ENCODE measurements around the gene ACIN1.
"Not testable (repeated sequence)": the region's sequence is repeated elsewhere in the genome, so short reads cannot be mapped to it uniquely, and the experiment has no call there.

Gene ACIN1

DNA sequence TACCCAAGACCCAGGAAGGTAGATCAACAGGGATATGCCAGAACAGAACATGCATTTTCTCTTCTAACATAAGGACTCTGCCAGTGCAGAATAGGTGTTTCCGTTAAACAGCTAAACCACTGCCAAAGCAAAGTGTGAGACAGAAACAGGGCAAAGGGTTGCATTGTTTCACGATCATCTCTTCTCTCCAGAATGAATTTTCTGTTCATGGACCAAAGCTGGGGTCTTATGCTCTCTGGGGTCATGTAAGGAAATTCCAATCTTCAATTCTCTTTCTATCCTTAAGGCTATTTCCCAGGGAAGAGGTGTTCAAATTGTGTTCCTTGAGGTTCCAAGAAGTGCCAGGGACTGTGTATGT lies 71.2 kb downstream of the ACIN1 start:
- Histone ChIP-seq H3K36me3 (ENCODE audit: insufficient read depth, low read depth, low read length) (peaks cover 55% of the 10 kb centered on the region), H3K27me3 (ENCODE audit: insufficient read depth, low read length) (no peaks in the 10 kb centered on the region), H3K9me3 (ENCODE audit: insufficient read depth, low read depth, low read length) (no peaks in the 10 kb centered on the region), H3K4me3 (ENCODE audit: low read length) (no peak overlapping the region), H3K9ac (ENCODE audit: low read depth, low read length) (no peak overlapping the region), H3K27ac (ENCODE audit: low read length) (no peak overlapping the region), H3K4me1 (ENCODE audit: insufficient read depth, low read length) (0 out of 2 replicates have a peak, but pooled peaks cover 5% of the 10 kb centered on the region)

DNA sequence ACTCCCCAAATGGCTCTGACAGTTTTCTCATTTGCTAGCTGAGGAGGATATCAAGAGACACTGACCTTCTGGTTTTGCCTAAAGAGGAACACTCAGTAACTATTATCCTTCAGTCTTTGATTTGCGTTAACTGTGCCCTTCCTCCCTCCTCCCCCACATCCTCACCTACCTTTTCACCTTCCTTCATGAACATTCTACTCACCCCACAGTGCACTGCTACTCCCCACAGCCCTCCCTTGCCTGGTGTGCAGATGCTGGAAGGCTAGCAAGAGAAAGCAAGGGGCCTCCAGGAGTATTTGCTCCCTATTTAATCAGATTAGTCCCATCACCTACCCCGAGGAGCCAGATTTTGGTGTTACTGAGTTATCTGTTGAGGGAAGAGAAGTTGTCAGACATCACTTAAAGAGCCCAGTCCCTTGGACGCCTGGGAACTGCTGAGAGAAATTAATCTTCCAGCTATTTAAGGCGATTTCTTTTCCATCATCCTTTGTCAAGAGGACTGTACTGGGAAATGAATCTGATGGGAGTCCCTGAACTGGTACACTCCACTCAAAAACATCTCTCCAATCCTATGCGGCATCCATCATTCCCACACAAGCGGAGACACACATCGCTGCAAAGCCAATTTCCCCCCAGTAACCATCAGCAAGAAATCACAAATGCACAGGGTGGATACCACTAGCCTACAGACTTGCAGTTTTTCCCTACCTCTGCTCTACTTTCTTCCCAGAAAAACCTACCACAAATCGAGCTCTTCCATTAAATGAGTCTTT lies 71.7 kb downstream of the ACIN1 start:
- H3K27ac ChIP-seq (ENCODE audit: low read length) = no peak overlapping the region

DNA sequence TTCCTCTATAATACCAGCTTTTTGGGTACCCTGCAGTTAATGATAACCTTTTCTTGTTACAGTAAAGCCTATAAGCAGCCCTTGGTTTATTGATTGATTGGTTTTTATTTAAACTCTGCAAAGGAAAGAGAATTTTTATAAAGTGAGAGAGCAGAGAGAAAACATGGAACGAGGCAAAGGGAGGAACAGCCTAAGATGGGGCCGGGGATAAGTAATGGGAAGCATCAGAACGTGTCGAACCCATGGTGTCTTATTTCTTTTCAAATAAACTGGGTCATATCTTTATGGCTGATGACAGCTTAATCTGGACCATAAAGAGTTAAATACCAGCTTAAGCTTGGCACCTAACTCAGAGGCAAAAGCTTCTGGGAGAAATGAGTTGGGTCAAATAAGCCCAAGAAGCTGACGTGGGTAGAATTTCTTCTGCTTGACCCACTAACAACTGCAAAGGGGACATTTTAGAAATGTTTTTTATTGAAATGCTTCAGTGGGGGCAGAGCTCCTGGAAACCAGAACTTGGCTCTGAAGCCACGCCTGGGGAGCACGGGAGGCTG lies 73.0 kb downstream of the ACIN1 start:
- peaks cover 41% of the 10 kb centered on the region for H3K36me3 ChIP-seq (ENCODE audit: insufficient read depth, low read depth, low read length)
- H3K9ac ChIP-seq (ENCODE audit: low read depth, low read length) = no peak overlapping the region
- 0 out of 2 replicates have a peak, but pooled peaks cover 5% of the 10 kb centered on the region for H3K4me1 ChIP-seq (ENCODE audit: insufficient read depth, low read length)
- H3K27ac ChIP-seq (ENCODE audit: low read length) = no peak overlapping the region
- no peaks in the 10 kb centered on the region for H3K27me3 ChIP-seq (ENCODE audit: insufficient read depth, low read length)
- no peaks in the 10 kb centered on the region for H3K9me3 ChIP-seq (ENCODE audit: insufficient read depth, low read depth, low read length)
- H3K4me3 ChIP-seq (ENCODE audit: low read length) = no peak overlapping the region

More for the DNA sequence above, 71.7 kb downstream of the ACIN1 start:
- H3K4me1 ChIP-seq (ENCODE audit: insufficient read depth, low read length) = 0 out of 2 replicates have a peak, but pooled peaks cover 5% of the 10 kb centered on the region
- H3K9ac ChIP-seq (ENCODE audit: low read depth, low read length) = no peak overlapping the region
- H3K4me3 ChIP-seq (ENCODE audit: low read length) = no peak overlapping the region
- no peaks in the 10 kb centered on the region for H3K9me3 ChIP-seq (ENCODE audit: insufficient read depth, low read depth, low read length)
- H3K36me3 ChIP-seq (ENCODE audit: insufficient read depth, low read depth, low read length) = peaks cover 49% of the 10 kb centered on the region
- no peaks in the 10 kb centered on the region for H3K27me3 ChIP-seq (ENCODE audit: insufficient read depth, low read length)

DNA sequence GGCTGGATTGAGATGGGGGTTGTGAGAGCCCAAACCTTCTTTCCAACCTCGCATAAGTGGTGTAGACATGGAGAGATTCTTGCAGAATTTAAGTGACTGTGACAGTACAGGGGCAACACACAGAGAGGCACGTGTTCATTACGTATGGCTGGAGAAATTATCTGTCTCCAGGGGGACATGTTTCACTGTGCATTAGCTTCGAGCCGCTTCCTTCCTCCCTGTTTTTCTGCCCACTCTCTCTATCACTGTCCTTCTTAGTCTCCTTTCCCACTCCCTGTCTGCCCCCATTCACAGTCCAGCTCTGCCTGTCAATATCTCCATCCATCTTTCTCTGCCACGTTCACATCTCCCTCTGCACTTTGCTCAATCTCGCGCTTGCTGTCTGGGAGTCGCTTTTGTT lies 73.5 kb downstream of the ACIN1 start:
- H3K9me3 ChIP-seq (ENCODE audit: insufficient read depth, low read depth, low read length) = no peaks in the 10 kb centered on the region
- H3K9ac ChIP-seq (ENCODE audit: low read depth, low read length) = no peak overlapping the region
- no peak overlapping the region for H3K27ac ChIP-seq (ENCODE audit: low read length)
- H3K27me3 ChIP-seq (ENCODE audit: insufficient read depth, low read length) = no peaks in the 10 kb centered on the region
- H3K4me3 ChIP-seq (ENCODE audit: low read length) = no peak overlapping the region
- 0 out of 2 replicates have a peak, but pooled peaks cover 5% of the 10 kb centered on the region for H3K4me1 ChIP-seq (ENCODE audit: insufficient read depth, low read length)
- H3K36me3 ChIP-seq (ENCODE audit: insufficient read depth, low read depth, low read length) = peaks cover 40% of the 10 kb centered on the region

DNA sequence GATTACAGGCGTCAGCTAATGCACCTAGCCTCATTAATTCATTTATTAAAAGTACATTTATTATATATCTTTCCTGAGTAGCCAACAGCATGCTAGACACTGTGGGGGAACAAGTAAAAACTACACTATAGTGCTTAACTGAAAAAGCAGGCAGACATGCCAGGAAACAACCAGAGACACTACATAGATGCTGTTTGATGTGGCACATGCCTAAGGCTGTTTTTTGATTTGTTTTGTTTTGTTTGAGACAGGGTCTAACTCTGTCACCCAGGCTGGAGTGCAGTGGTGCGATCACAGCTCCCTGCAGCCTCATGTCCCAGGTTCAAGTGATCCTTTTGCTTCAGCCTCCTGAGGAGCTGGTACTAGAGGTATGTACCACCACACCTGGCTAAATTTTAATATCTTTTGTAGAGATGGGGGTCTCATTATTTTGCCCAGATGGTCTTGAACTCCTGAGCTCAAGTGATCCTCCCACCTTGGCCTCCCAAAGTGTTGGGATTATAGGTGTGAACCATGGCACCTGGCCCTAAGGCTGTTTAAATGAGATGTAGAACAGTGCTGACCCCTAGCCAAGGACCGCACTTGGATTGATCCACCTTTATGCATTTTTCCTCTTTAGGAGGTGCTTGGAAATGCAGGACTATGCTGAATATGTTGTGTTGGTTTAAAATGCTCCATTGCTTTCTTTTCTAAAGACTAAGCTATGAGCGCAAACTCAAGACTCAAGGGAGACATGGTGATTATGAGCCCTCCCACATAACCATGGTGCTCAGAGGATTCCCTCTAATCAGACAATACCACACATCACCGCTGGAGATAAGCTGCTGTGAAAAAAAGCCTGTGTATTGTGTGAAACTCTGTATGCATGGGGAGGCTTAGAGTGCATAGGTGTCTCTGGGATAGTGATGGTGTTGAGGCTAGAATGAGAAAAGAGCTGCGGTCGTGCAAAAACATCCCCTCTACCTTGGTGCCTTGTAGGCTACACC lies 74.5 kb downstream of the ACIN1 start:
- H3K27ac ChIP-seq (ENCODE audit: low read length) = no peak overlapping the region
- H3K9me3 ChIP-seq (ENCODE audit: insufficient read depth, low read depth, low read length) = no peaks in the 10 kb centered on the region
- peaks cover 30% of the 10 kb centered on the region for H3K36me3 ChIP-seq (ENCODE audit: insufficient read depth, low read depth, low read length)

DNA sequence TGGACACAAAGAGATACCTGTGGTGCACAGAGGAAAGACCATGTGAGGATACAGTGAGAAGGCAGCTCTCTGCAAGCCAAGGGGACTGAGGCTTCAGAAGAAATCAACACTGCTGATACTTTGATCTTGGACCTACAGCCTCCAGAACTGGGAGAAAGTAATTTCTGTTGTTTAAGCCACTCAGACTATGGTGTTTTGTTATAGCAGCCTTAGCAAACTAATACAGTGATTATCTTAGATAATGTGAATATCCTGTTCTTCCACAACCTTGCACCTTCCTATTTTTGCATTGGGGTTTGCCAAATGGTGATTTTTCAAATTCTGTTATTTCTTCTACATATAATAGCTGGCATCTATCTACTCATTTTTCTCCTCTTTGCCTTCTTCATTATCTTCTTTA lies 76.8 kb downstream of the ACIN1 start:
- Histone ChIP-seq H3K4me3 (ENCODE audit: low read length) (no peak overlapping the region), H3K27ac (ENCODE audit: low read length) (no peak overlapping the region), H3K36me3 (ENCODE audit: insufficient read depth, low read depth, low read length) (0 out of 2 replicates have a peak, but pooled peaks cover 8% of the 10 kb centered on the region), H3K9me3 (ENCODE audit: insufficient read depth, low read depth, low read length) (no peaks in the 10 kb centered on the region), H3K27me3 (ENCODE audit: insufficient read depth, low read length) (no peaks in the 10 kb centered on the region), H3K4me1 (ENCODE audit: insufficient read depth, low read length) (no peaks in the 10 kb centered on the region), H3K9ac (ENCODE audit: low read depth, low read length) (no peak overlapping the region)

More for the DNA sequence above, 74.5 kb downstream of the ACIN1 start:
- Histone ChIP-seq H3K9ac (ENCODE audit: low read depth, low read length) (no peak overlapping the region), H3K4me3 (ENCODE audit: low read length) (no peak overlapping the region), H3K27me3 (ENCODE audit: insufficient read depth, low read length) (no peaks in the 10 kb centered on the region), H3K4me1 (ENCODE audit: insufficient read depth, low read length) (0 out of 2 replicates have a peak, but pooled peaks cover under 1% of the 10 kb centered on the region)

GRCh38 chr14:23017091-23017490 lies 77.8 kb downstream of the ACIN1 start:
- Histone ChIP-seq H3K9ac (ENCODE audit: low read depth, low read length) (no peak overlapping the region), H3K27me3 (ENCODE audit: insufficient read depth, low read length) (no peaks in the 10 kb centered on the region), H3K27ac (ENCODE audit: low read length) (no peak overlapping the region), H3K4me3 (ENCODE audit: low read length) (no peak overlapping the region), H3K9me3 (ENCODE audit: insufficient read depth, low read depth, low read length) (no peaks in the 10 kb centered on the region), H3K36me3 (ENCODE audit: insufficient read depth, low read depth, low read length) (0 out of 2 replicates have a peak, but pooled peaks cover 5% of the 10 kb centered on the region), H3K4me1 (ENCODE audit: insufficient read depth, low read length) (no peaks in the 10 kb centered on the region)

DNA sequence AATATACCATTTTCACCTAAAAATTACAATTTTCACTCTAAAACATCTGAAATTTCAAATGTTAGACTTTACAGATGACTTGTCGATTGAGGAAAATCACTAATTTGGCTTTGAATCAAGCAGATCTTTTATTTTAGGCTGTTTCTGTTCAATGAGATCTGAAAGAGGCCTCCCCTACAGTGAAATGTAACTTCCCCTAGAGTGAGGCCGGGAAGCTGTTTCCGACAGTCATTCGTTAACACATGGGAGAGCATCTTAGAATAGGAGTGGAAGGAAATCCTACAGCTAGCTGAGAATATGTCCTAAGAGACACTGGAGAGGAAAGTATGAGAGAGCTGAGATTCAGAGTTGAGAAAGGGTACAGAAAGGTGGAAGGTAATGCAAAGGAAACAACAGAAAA lies 79.3 kb downstream of the ACIN1 start:
- H3K9me3 ChIP-seq (ENCODE audit: insufficient read depth, low read depth, low read length) = no peaks in the 10 kb centered on the region
- H3K36me3 ChIP-seq (ENCODE audit: insufficient read depth, low read depth, low read length) = no peaks in the 10 kb centered on the region
- H3K4me1 ChIP-seq (ENCODE audit: insufficient read depth, low read length) = no peaks in the 10 kb centered on the region
- H3K27ac ChIP-seq (ENCODE audit: low read length) = no peak overlapping the region
- H3K4me3 ChIP-seq (ENCODE audit: low read length) = no peak overlapping the region
- H3K9ac ChIP-seq (ENCODE audit: low read depth, low read length) = no peak overlapping the region
- H3K27me3 ChIP-seq (ENCODE audit: insufficient read depth, low read length) = no peaks in the 10 kb centered on the region

DNA sequence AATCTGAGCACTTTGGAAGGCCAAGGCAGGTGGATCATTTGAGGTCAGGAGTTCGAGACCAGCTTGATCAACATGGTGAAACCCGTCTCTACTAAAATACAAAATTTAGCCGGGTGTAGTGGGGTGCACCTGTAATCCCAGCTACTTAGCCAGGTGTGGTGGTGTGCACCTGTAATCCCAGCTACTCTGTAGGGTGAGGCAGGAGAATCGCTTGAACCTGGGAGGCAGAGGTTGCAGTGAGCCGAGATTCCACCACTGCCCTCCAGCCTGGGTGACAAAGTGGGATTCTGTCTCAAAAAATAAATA lies 81.2 kb downstream of the ACIN1 start:
- H3K9ac ChIP-seq (ENCODE audit: low read depth, low read length); H3K9me3 ChIP-seq (ENCODE audit: insufficient read depth, low read depth, low read length); H3K27me3 ChIP-seq (ENCODE audit: insufficient read depth, low read length); H3K4me1 ChIP-seq (ENCODE audit: insufficient read depth, low read length); H3K36me3 ChIP-seq (ENCODE audit: insufficient read depth, low read depth, low read length); H3K4me3 ChIP-seq (ENCODE audit: low read length); H3K27ac ChIP-seq (ENCODE audit: low read length): not testable (repeated sequence)

DNA sequence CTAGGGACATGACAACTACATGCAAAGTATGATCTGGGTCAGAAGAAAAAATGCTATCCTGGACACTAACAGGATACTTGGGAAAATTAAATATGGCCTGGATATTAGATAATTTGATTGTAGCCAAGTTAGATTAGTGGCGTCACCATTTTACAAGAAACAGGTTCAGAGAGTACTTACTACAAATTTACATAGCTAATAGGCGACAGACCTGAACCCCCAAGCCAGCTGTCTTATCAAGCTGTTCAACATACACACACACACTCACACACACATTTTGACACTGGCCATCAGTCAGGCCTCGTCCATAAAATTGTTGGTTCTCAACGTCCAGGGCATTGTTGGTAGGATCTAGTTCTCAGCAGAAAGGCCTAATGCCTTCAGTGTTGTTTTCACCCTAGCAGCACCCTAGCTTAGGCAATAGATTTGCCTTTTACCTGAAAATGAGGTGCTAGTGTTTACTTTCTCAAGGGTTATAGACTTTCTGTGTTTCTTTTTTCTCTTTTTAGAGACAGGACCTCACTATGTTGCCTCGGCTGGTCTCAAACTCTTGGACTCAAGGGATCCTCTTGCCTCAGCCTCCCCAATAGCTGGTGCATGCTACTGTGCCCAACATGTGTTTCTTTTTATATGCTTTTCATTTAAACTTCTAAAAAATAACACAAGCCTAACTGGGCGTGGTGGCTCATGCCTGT lies 81.7 kb downstream of the ACIN1 start:
- Histone ChIP-seq H3K27me3 (ENCODE audit: insufficient read depth, low read length) (no peaks in the 10 kb centered on the region), H3K36me3 (ENCODE audit: insufficient read depth, low read depth, low read length) (no peaks in the 10 kb centered on the region), H3K27ac (ENCODE audit: low read length) (no peak overlapping the region), H3K9me3 (ENCODE audit: insufficient read depth, low read depth, low read length) (no peaks in the 10 kb centered on the region), H3K9ac (ENCODE audit: low read depth, low read length) (no peak overlapping the region), H3K4me1 (ENCODE audit: insufficient read depth, low read length) (peaks cover 3% of the 10 kb centered on the region; the same call in 1 of the 2 replicates), H3K4me3 (ENCODE audit: low read length) (no peak overlapping the region)

Measured in iPS-20b (cell line).